Measurements from ENCODE around the gene SREBF1. TPM values are rescaled to one million over a fixed set of nuclear protein-coding genes. Genes with fewer than 3 reads are reported as not detected.

The SREBF1 gene
- polyA plus RNA-seq, 1 of the 3 experiments (the other 2 are of a cell fraction) = 20.4 TPM

DNA sequence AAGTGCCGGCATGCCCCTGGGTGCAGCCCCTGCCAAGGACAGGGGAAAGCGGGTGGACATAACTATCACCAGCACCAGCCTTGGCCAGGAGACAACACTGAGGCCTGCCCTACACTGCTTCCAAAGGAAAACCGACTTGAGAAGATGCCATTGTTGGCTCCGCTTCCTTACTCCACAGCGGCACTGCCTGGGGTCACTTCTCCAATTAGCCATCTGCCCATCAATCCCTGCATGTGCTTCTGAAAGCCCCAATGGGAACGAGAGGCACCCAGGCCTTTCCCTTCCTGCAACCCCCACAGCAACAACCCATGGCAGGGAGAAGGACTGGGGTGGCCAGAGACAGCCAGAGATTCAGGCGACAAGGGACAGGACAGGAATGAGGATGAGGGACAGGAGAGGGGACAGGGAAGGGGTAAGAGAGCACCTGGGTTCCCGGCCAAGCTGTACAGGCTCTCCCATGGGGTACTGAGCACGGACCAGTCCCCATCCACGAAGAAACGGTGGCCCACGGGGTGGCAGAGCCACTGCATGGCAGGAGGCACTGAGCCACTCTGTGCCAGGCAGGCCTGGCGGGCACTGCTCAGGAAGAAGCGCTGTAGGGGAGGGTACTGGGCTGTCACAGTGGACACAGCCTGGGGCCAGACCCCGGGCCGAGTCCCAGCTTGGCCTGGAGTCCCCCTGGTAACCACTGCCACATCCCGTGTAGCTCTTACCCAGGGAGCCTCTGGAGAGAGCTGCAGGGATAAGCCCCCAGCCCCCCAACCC is 21.2 kb downstream of the SREBF1 start (continued):
- TF ChIP-seq FOXJ3 (CRISPR knock-in tag; IDR thresholded peaks at IDR 0.05) (no peak), RFX5 (IDR thresholded peaks at IDR 0.05; ENCODE audit: low read length) (no peak)
- TF ChIP-seq, protein P1, sequence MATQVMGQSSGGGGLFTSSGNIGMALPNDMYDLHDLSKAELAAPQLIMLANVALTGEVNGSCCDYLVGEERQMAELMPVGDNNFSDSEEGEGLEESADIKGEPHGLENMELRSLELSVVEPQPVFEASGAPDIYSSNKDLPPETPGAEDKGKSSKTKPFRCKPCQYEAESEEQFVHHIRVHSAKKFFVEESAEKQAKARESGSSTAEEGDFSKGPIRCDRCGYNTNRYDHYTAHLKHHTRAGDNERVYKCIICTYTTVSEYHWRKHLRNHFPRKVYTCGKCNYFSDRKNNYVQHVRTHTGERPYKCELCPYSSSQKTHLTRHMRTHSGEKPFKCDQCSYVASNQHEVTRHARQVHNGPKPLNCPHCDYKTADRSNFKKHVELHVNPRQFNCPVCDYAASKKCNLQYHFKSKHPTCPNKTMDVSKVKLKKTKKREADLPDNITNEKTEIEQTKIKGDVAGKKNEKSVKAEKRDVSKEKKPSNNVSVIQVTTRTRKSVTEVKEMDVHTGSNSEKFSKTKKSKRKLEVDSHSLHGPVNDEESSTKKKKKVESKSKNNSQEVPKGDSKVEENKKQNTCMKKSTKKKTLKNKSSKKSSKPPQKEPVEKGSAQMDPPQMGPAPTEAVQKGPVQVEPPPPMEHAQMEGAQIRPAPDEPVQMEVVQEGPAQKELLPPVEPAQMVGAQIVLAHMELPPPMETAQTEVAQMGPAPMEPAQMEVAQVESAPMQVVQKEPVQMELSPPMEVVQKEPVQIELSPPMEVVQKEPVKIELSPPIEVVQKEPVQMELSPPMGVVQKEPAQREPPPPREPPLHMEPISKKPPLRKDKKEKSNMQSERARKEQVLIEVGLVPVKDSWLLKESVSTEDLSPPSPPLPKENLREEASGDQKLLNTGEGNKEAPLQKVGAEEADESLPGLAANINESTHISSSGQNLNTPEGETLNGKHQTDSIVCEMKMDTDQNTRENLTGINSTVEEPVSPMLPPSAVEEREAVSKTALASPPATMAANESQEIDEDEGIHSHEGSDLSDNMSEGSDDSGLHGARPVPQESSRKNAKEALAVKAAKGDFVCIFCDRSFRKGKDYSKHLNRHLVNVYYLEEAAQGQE (IDR thresholded peaks at IDR 0.05; ENCODE audit: low read depth, low read length) = no peak

DNA sequence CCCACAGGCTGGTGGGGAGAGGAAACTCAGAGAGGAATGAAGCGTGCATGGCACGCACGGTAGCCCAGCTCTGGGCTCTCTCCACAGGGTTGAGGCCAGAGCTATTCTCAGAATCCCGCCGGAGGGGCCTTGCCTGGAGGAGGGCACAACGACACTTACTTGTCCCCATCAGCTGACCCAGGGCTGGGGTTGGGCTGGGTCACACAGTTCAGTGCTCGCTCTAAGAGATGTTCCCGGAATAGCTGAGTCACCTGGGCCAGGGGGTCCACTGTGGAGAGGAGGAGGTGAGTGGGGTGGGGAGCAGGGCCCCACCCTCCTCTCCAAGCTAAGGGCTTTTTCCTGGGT is 21.8 kb downstream of the SREBF1 start:
- Histone ChIP-seq H3K36me3 (replicated peaks in 1 of 2; ENCODE audit: control insufficient read depth in 1 of 2, insufficient read depth in 2 of 2, low read length in 1 of 2) (peaks cover 2 to 78% of the 10 kb centered on the region in 2 experiments), H3K4me1 (ENCODE audit: control insufficient read depth in 1 of 2, insufficient read depth in 2 of 2, low read depth in 1 of 2, low read length in 1 of 2) (peaks cover 9 to 74% of the 10 kb centered on the region in 2 experiments; a peak in 3 of 4 replicates), H3K9me2 (no peaks in the 10 kb centered on the region), H3K27me3 (ENCODE audit: insufficient read depth) (no peaks in the 10 kb centered on the region), H3K79me2 (ENCODE audit: insufficient read depth) (no peaks in the 10 kb centered on the region), H2AFZ (ENCODE audit: low read depth) (no peak overlapping the region), H3K27ac (ENCODE audit: low read depth in 2 of 2, low read length in 1 of 2) (peak overlapping the region in 1 of 2 experiments; percentile 67; a peak in 1 of 4 replicates), H3K4me2 (no peak overlapping the region), H3F3A (replicated peaks; ENCODE audit: insufficient read depth) (peaks cover 14% of the 10 kb centered on the region), H3K4me3 (ENCODE audit: low read depth in 2 of 2, low read length in 1 of 2) (no peak overlapping the region), H3K9me3 (no peaks in the 10 kb centered on the region), H3K9ac (no peak overlapping the region), H4K20me1 (ENCODE audit: insufficient read depth) (no peaks in the 10 kb centered on the region)
- TF ChIP-seq, protein P2, sequence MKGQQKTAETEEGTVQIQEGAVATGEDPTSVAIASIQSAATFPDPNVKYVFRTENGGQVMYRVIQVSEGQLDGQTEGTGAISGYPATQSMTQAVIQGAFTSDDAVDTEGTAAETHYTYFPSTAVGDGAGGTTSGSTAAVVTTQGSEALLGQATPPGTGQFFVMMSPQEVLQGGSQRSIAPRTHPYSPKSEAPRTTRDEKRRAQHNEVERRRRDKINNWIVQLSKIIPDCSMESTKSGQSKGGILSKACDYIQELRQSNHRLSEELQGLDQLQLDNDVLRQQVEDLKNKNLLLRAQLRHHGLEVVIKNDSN (IDR thresholded peaks at IDR 0.05; ENCODE audit: borderline replicate concordance, low read depth) = no peak
- TF ChIP-seq EZH2phosphoT487 (IDR thresholded peaks at IDR 0.05; ENCODE audit: borderline replicate concordance, low read depth) (no peak), MEF2A (IDR thresholded peaks at IDR 0.05; ENCODE audit: borderline replicate concordance, low read depth) (no peak), TCF12 (IDR thresholded peaks at IDR 0.05) (no peak), ELF1 (IDR thresholded peaks at IDR 0.05) (no peak), RAD21 (IDR thresholded peaks at IDR 0.05; ENCODE audit: low read length) (no peak)
- WGBS (ENCODE audit: low lambda C conversion rate) = 79% methylated on average over 8 of the region's 8 CpGs
- DNase-seq = no peak
- POLR2A ChIA-PET = interaction anchor here (1.0 to 2.0 kb wide), 3 partner anchors 8 to 24 kb away, joined by 3 to 5 read pairs (median 4); no protein-coding TSS in a partner anchor
- CTCF ChIA-PET = interaction anchor here (0.6 to 5.3 kb wide), 11 partner anchors 14 to 103 kb away, joined by 3 to 58 read pairs (median 10); partner anchors contain the start of gene SREBF1
